Activated CD8-positive, alpha-beta T cell treated with anti-CD3 and anti-CD28 coated beads, Interleukin-2, amount 10 ng/mL, durations not matched to agents 7 days and 5 days (primary cell): ENCODE results near the gene PLA2G2D. TPM values are rescaled to one million over a fixed set of nuclear protein-coding genes. Genes with fewer than 3 reads are reported as not detected.

Source experiments
- ATAC-seq: fragments of 150-1000 bp; cut with Tn5 transposase; one replicate; pipeline ENCODE4 v1.10.0; 2021; ENCODE audit warnings: moderate library complexity
- CTCF ChIA-PET: fragments of 350-600 bp; sonication (Branson Sonifier 250); formaldehyde crosslinking; loops from one replicate; lab custom pipeline; 2021; ENCODE audit warnings: antibody characterized with exemption; lab: Charles Lee
- POLR2A ChIA-PET: fragments of 350-600 bp; sonication (Branson Sonifier 250); formaldehyde crosslinking; loops from one replicate; lab custom pipeline; 2021; ENCODE audit warnings: antibody characterized with exemption; lab: Charles Lee
- DNase-seq: peaks from one replicate; pipeline ENCODE4 v3.0.0-alpha.2; 2020
- H3K27ac Mint-ChIP-seq: one replicate; pipeline ENCODE4 v1.8.0; 2021; ENCODE audit warnings: mild to moderate bottlenecking, mixed read lengths
- H3K27me3 Mint-ChIP-seq: one replicate; pipeline ENCODE4 v1.8.0; 2021; ENCODE audit warnings: low read depth, mixed read lengths
- H3K36me3 Mint-ChIP-seq: one replicate; pipeline ENCODE4 v1.8.0; 2021; ENCODE audit warnings: low read depth, mixed read lengths
- H3K4me1 Mint-ChIP-seq: one replicate; pipeline ENCODE4 v1.8.0; 2021; ENCODE audit warnings: low read depth, mixed read lengths
- H3K4me3 Mint-ChIP-seq: one replicate; pipeline ENCODE4 v1.8.0; 2021; ENCODE audit warnings: mild to moderate bottlenecking, mixed read lengths
- H3K9me3 Mint-ChIP-seq: one replicate; pipeline ENCODE4 v1.8.0; 2022; ENCODE audit warnings: mixed read lengths; ENCODE audit not compliant: insufficient read depth
- total RNA-seq, 2 experiments: library from RNA; stranded (reverse); gene quantifications; one replicate each; pipeline ENCODE4 v1.2.3, GENCODE V29; 2021

Gene PLA2G2D
- total RNA-seq, 2 experiments from 2014 or later: not detected

- H3K9me3 Mint-ChIP-seq: no peaks in the 10 kb centered on the region
- no peaks in the 10 kb centered on the region for H3K36me3 Mint-ChIP-seq
- CTCF ChIA-PET: interaction anchor here (0.7 to 5.8 kb wide), 11 partner anchors 9 to 270 kb away, joined by 3 to 74 read pairs (median 6); partner anchors contain the start of gene OTUD3
- H3K27ac Mint-ChIP-seq: no peak overlapping the region
- no peak for DNase-seq
- H3K4me3 Mint-ChIP-seq: peak overlapping the region; percentile 61
- H3K27me3 Mint-ChIP-seq: no peaks in the 10 kb centered on the region
- ATAC-seq: no peak
- peaks cover 19% of the 10 kb centered on the region for H3K4me1 Mint-ChIP-seq
- POLR2A ChIA-PET: interaction anchor here (0.6 kb wide), 1 partner anchor 175 kb away, joined by 3 read pairs; no protein-coding TSS in a partner anchor
Measured at GRCh38 chr1:20152599-20152930, 33.2 kb upstream of the PLA2G2D start.

DNA sequence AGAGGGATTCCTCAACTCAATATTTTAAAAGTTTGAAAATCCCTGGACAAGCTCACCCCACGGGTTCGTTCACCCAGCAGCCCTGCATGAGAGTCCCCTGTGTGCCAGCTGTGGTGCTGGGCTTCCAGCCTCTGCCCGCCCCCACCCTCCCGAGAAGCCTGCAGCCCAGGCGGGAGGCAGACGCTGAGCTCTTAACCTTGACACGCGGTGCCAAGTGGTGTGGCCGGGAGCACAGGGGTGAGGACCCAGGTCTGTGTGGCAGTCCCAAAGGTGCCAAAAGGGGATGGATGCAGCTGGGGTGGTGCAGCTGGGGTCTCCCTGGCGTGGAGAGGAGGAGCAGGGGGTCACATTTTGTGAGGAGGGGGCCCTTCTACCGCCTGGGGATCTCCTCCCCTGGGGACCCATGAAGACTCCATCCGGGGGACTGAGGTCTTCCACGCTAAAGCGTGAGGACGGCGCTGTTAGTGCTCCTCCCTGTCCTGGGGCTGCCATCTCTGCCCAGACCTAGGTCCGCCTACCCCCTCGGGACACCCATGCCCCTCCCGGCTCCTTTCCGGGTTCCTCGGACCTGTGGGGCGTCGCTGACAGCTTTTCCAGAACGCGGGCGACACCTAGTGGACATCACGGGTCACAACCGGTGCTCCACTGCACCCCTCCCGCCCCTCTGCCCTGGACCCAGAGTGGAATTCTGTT lies 32.7 kb upstream of the PLA2G2D start:
- ChIA-PET POLR2A (interaction anchor here (0.6 kb wide), 1 partner anchor 175 kb away, joined by 3 read pairs; no protein-coding TSS in a partner anchor), CTCF (interaction anchor here (0.6 to 5.8 kb wide), 22 partner anchors 8 to 458 kb away, joined by 3 to 74 read pairs (median 4); partner anchors contain the start of gene OTUD3)
- Mint-ChIP-seq H3K4me1 (peaks cover 19% of the 10 kb centered on the region), H3K36me3 (no peaks in the 10 kb centered on the region), H3K9me3 (no peaks in the 10 kb centered on the region), H3K4me3 (peak overlapping the region; percentile 61), H3K27ac (peak overlapping the region; percentile 80), H3K27me3 (no peaks in the 10 kb centered on the region)
- peak; percentile 93 for ATAC-seq
- peak; percentile 85 for DNase-seq

DNA sequence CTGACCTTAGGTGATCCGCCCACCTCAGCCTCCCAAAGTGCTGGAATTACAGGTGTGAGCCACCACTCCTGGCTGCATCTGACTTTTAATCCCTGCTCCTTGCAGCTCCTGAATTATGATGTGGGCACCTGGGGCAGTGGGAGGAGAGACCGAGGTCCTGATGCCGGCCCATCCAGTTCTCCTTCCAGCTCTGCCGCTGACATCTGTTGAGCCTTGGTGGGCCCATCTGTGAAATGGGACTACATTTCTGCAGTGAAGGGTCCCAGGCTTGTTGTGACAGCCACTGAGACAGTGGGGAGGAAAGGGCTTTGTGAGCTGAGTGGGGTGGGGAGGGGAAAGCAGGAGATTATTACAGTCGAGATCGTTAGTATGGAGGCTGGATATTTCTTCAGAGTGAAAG lies 31.6 kb upstream of the PLA2G2D start:
- ATAC-seq (no peak), DNase-seq (no peak)
- H3K27ac Mint-ChIP-seq: no peak overlapping the region
- H3K27me3 Mint-ChIP-seq: no peaks in the 10 kb centered on the region
- POLR2A ChIA-PET: no interaction called here
- H3K4me3 Mint-ChIP-seq: no peak overlapping the region
- H3K4me1 Mint-ChIP-seq: peaks cover 19% of the 10 kb centered on the region
- CTCF ChIA-PET: interaction anchor here (1.0 to 5.8 kb wide), 6 partner anchors 37 to 284 kb away, joined by 3 to 74 read pairs (median 6); no protein-coding TSS in a partner anchor
- no peaks in the 10 kb centered on the region for H3K9me3 Mint-ChIP-seq
- H3K36me3 Mint-ChIP-seq: no peaks in the 10 kb centered on the region

GRCh38 chr1:20150326-20150705 lies 31.0 kb upstream of the PLA2G2D start:
- Mint-ChIP-seq H3K9me3 (no peaks in the 10 kb centered on the region), H3K36me3 (no peaks in the 10 kb centered on the region), H3K4me3 (no peak overlapping the region), H3K27ac (no peak overlapping the region), H3K27me3 (no peaks in the 10 kb centered on the region), H3K4me1 (peaks cover 19% of the 10 kb centered on the region)
- ChIA-PET CTCF (interaction anchor here (2.2 to 5.8 kb wide), 2 partner anchors 49 to 232 kb away, joined by 8 to 74 read pairs; no protein-coding TSS in a partner anchor), POLR2A (no interaction called here)
- DNase-seq (no peak), ATAC-seq (no peak)

- ChIA-PET POLR2A (interaction anchor here (0.7 kb wide), 1 partner anchor 509 kb away, joined by 3 read pairs; no protein-coding TSS in a partner anchor), CTCF (interaction anchor here (5.8 kb wide), 1 partner anchor 231 kb away, joined by 74 read pairs; no protein-coding TSS in a partner anchor)
- Mint-ChIP-seq H3K9me3 (no peaks in the 10 kb centered on the region), H3K27me3 (no peaks in the 10 kb centered on the region), H3K27ac (no peak overlapping the region), H3K4me1 (peaks cover 17% of the 10 kb centered on the region), H3K36me3 (no peaks in the 10 kb centered on the region), H3K4me3 (no peak overlapping the region)
- no peak for DNase-seq
- ATAC-seq: no peak
Measured at GRCh38 chr1:20149601-20150325, 30.4 kb upstream of the PLA2G2D start.

GRCh38 chr1:20148571-20149500 lies 29.5 kb upstream of the PLA2G2D start:
- Mint-ChIP-seq H3K27ac (no peak overlapping the region), H3K4me1 (peaks cover 8% of the 10 kb centered on the region), H3K27me3 (no peaks in the 10 kb centered on the region), H3K4me3 (no peak overlapping the region), H3K36me3 (no peaks in the 10 kb centered on the region), H3K9me3 (no peaks in the 10 kb centered on the region)
- CTCF ChIA-PET: no interaction called here
- POLR2A ChIA-PET: interaction anchor here (0.7 kb wide), 1 partner anchor 508 kb away, joined by 3 read pairs; no protein-coding TSS in a partner anchor
- ATAC-seq (no peak), DNase-seq (no peak)

DNA sequence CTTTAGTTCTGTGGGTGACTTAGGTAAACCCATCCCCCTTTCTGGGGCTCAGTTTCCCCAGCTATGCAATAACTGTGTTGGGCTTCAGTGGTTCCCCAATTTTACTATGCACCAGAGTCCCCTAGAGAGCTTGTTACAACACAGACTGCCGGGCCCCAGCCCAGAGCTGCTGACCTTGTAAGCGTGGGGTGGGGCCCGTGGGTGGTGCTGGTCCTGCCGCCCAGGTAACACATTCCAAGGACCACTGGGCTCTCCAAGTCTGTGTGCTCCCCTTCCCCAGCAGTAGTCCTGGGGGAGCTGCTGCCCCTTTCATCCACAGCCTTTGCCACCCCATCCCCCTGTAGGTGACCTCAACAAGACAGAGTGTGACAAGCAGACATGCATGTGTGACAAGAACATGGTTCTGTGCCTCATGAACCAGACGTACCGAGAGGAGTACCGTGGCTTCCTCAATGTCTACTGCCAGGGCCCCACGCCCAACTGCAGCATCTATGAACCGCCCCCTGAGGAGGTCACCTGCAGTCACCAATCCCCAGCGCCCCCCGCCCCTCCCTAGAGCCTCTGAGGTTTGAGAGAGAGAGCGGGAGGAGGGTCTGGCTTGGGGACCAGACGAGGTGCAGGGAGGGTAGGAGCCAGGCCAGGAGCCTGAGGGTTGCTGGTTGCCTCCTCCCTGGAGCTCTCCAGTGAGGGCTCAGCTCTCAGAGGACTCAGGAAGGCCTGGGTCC lies 28.7 kb upstream of the PLA2G2D start:
- H3K27ac Mint-ChIP-seq: no peak overlapping the region
- no peak overlapping the region for H3K4me3 Mint-ChIP-seq
- POLR2A ChIA-PET: no interaction called here
- DNase-seq: no peak
- ATAC-seq: no peak
- H3K36me3 Mint-ChIP-seq: no peaks in the 10 kb centered on the region
- no peaks in the 10 kb centered on the region for H3K9me3 Mint-ChIP-seq
- CTCF ChIA-PET: interaction anchor here (1.2 kb wide), 1 partner anchor 173 kb away, joined by 3 read pairs; no protein-coding TSS in a partner anchor
- no peaks in the 10 kb centered on the region for H3K27me3 Mint-ChIP-seq
- peaks cover 5% of the 10 kb centered on the region for H3K4me1 Mint-ChIP-seq

DNA sequence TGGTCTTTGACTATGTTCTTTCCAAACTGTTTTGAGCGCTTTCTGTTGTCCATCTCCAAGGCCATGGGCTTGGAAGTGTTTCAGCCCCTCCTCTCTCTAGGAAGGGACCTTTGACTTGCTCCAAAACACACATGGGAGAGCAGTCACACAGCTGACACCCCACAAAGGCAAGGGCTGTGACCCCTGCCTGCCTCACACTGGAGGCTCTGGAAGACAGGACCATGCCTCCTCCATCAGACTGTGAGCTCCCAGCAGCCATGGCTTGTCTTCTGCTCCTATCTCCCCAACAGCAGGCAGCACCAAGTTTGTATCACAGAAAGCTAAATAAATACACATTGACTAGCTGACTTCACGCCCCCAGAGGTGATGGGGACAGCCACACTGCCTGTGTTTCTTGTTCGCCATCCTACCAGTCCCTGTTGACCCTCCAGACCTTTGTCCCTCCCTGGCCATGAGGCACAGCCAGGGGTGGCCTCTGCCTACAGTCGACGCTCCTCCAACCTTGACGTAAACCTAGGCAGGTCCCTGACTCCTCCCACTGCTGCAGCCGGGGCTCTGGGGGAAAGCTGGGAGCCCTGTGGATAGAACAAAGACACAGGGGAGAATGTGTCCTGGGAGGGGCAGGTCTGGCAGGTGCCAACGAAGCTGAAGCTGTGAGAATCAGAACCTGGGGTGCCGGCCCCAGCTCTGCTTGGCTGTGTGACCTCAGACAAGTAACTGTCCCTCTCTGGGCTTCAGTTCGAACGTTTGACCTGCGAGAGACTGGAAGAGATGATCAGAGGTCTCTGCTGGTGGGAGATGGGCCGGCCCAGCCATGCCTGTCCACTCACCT lies 24.6 kb upstream of the PLA2G2D start:
- ATAC-seq (no peak), DNase-seq (no peak)
- H3K4me1 Mint-ChIP-seq: no peaks in the 10 kb centered on the region
- H3K9me3 Mint-ChIP-seq: no peaks in the 10 kb centered on the region
- ChIA-PET CTCF (interaction anchor here (1.3 kb wide), 1 partner anchor 8 kb away, joined by 6 read pairs; no protein-coding TSS in a partner anchor), POLR2A (no interaction called here)
- no peak overlapping the region for H3K27ac Mint-ChIP-seq
- no peaks in the 10 kb centered on the region for H3K36me3 Mint-ChIP-seq
- H3K27me3 Mint-ChIP-seq: no peaks in the 10 kb centered on the region
- no peak overlapping the region for H3K4me3 Mint-ChIP-seq

DNA sequence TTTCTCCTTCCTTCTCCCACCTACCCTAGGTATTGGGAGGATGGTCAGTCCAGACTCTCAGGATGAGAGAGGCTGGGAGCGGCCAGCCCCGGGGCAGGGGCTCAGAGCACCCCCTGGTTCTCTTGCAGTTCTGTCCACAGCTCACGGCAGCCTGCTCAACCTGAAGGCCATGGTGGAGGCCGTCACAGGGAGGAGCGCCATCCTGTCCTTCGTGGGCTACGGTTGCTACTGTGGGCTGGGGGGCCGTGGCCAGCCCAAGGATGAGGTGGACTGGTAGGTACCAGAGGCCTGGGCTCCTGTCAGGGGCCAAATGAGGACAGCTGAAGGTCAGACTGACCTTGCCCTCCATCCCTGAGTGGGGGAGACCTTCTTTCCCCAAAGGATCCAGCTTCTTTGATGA lies 24.0 kb upstream of the PLA2G2D start:
- ChIA-PET CTCF (interaction anchor here (1.3 kb wide), 1 partner anchor 9 kb away, joined by 6 read pairs; no protein-coding TSS in a partner anchor), POLR2A (no interaction called here)
- ATAC-seq: no peak
- Mint-ChIP-seq H3K4me3 (no peak overlapping the region), H3K27ac (no peak overlapping the region), H3K9me3 (no peaks in the 10 kb centered on the region), H3K36me3 (no peaks in the 10 kb centered on the region), H3K27me3 (no peaks in the 10 kb centered on the region), H3K4me1 (no peaks in the 10 kb centered on the region)
- DNase-seq: no peak

- ChIA-PET POLR2A (no interaction called here), CTCF (no interaction called here)
- H3K9me3 Mint-ChIP-seq: no peaks in the 10 kb centered on the region
- ATAC-seq: no peak
- H3K4me1 Mint-ChIP-seq: no peaks in the 10 kb centered on the region
- no peak for DNase-seq
- H3K4me3 Mint-ChIP-seq: no peak overlapping the region
- peaks cover 4% of the 10 kb centered on the region for H3K27me3 Mint-ChIP-seq
- no peak overlapping the region for H3K27ac Mint-ChIP-seq
- H3K36me3 Mint-ChIP-seq: no peaks in the 10 kb centered on the region
Measured at GRCh38 chr1:20142001-20142710, 22.8 kb upstream of the PLA2G2D start.
